ENCODE measurements around the gene PNKD. TPM values are rescaled to one million over a fixed set of nuclear protein-coding genes. Genes with fewer than 3 reads are reported as not detected.

Gene PNKD
- total RNA-seq, 1 experiment from 2014 or later, result 97.7 TPM

DNA sequence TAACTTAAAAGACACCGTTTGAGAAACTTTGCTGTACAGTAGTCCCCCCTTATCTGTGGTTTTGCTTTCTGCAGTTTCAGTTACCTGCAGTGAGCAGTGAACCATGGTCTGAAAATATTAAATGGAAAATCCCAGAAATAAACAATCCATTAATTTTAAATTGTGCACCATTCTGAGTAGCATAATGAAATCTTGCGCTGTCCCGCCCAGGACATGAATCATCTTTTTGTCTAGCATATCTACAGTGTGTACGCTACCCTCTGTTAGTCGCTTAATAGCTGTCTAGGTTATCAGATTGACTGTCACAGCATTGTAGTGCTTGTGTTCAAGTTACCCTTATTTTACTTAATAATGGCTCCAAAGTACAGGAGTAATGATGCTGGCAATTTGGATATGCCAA is 47.3 kb upstream of the PNKD start:
- Histone ChIP-seq H3K9ac (ENCODE audit: low read length) (no peak overlapping the region), H3K9me3 (ENCODE audit: low read length) (no peaks in the 10 kb centered on the region), H3K27me3 (ENCODE audit: low read length) (no peaks in the 10 kb centered on the region), H3K79me2 (ENCODE audit: low read length) (peaks cover 78% of the 10 kb centered on the region), H3K4me1 (ENCODE audit: insufficient read depth, low read length) (peaks cover 19% of the 10 kb centered on the region), H4K20me1 (ENCODE audit: low read length) (peaks cover 24% of the 10 kb centered on the region), H2AFZ (ENCODE audit: low read length) (no peak overlapping the region), H3F3A (ENCODE audit: low read length, unreplicated experiment) (no peaks in the 10 kb centered on the region), H3K9me2 (replicated peaks; ENCODE audit: low read length) (no peaks in the 10 kb centered on the region), H3K36me3 (ENCODE audit: low read depth, low read length) (peaks cover 33% of the 10 kb centered on the region), H3K4me3 (ENCODE audit: low read length) (no peak overlapping the region), H3K27ac (ENCODE audit: low read length) (no peak overlapping the region), H3K4me2 (ENCODE audit: low read length) (no peak overlapping the region)
- ChIA-PET POLR2A (ENCODE audit: unreplicated experiment) (no interaction called here), CTCF (no interaction called here)
- ATAC-seq (no peak; the same call in 1 of the 2 replicates), DNase-seq (no peak)
- TF ChIP-seq EZH2 (IDR thresholded peaks at IDR 0.05; ENCODE audit: low read length, unreplicated experiment) (no peak), CTCF (conservative IDR thresholded peaks at IDR 0.05; ENCODE audit: low read depth, low read length) (no peak), EZH2phosphoT487 (IDR thresholded peaks at IDR 0.05; ENCODE audit: borderline replicate concordance, low read length) (no peak)
- intact Hi-C loops (cut with micrococcal nuclease), result no loop called here
- BruUV-seq (replicated peaks), result no TSS peak

DNA sequence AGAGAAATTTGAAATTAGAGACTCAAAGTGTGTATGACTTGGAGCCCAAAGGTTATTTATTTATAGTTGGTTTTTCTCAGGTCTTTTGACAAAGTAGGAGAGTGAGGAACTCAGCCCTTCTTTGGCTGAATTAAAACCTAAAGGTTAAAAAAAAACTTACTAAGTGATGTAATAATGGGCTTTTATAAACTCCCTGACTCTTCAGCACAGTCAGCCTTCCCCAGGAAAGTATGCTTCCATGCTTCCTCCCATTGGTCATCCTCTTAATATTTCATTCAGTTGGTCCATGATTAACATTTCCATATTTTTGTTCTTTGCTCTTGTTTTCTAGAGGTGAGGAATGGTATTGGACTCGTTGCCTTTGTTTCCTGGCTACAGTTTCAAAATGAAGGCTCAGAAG is 46.1 kb upstream of the PNKD start:
- H3K4me3 ChIP-seq (ENCODE audit: low read length), result no peak overlapping the region
- H3K79me2 ChIP-seq (ENCODE audit: low read length), result peaks cover 66% of the 10 kb centered on the region
- intact Hi-C loops (cut with micrococcal nuclease), result no loop called here
- ChIA-PET POLR2A (ENCODE audit: unreplicated experiment) (no interaction called here), CTCF (no interaction called here)
- H3K4me1 ChIP-seq (ENCODE audit: insufficient read depth, low read length), result peaks cover 20% of the 10 kb centered on the region
- BruUV-seq (replicated peaks), result no TSS peak
- H4K20me1 ChIP-seq (ENCODE audit: low read length), result peaks cover 21% of the 10 kb centered on the region
- H3K27me3 ChIP-seq (ENCODE audit: low read length), result no peaks in the 10 kb centered on the region
- DNase-seq (no peak), ATAC-seq (no peak)
- peaks cover 8% of the 10 kb centered on the region for H3F3A ChIP-seq (ENCODE audit: low read length, unreplicated experiment)
- H2AFZ ChIP-seq (ENCODE audit: low read length), result no peak overlapping the region
- TF ChIP-seq CTCF (conservative IDR thresholded peaks at IDR 0.05; ENCODE audit: low read depth, low read length), result no peak
- no peak for TF ChIP-seq EZH2 (IDR thresholded peaks at IDR 0.05; ENCODE audit: low read length, unreplicated experiment)
- no peak for TF ChIP-seq EZH2phosphoT487 (IDR thresholded peaks at IDR 0.05; ENCODE audit: borderline replicate concordance, low read length)
- no peaks in the 10 kb centered on the region for H3K9me3 ChIP-seq (ENCODE audit: low read length)
- no peak overlapping the region for H3K4me2 ChIP-seq (ENCODE audit: low read length)
- H3K9ac ChIP-seq (ENCODE audit: low read length), result no peak overlapping the region
- H3K36me3 ChIP-seq (ENCODE audit: low read depth, low read length), result peaks cover 38% of the 10 kb centered on the region
- H3K9me2 ChIP-seq (replicated peaks; ENCODE audit: low read length), result no peaks in the 10 kb centered on the region
- no peak overlapping the region for H3K27ac ChIP-seq (ENCODE audit: low read length)

DNA sequence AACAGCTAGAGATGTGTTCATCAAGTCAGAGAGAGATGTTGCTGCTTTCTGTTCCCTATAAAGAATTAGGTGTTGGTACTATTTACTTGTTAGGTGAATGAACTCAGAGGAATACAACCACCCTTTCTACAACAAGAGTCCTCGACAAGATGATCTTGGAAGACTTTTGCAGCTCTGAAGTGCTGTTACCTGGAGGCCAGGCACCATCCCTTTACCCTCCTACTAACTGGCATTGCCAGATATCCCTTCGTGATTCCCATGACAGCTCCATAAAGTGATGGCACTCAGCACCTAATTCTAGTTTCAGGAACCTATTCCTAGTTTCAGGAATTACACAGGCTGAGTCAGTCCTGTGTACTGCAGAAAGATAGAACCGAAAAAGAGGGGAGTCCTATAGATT is 43.4 kb upstream of the PNKD start:
- DNase-seq, result no peak
- H3K36me3 ChIP-seq (ENCODE audit: low read depth, low read length), result peaks cover 50% of the 10 kb centered on the region
- ChIA-PET POLR2A (ENCODE audit: unreplicated experiment) (interaction anchor here (0.6 kb wide), 1 partner anchor 11 kb away, joined by 7 read pairs; no protein-coding TSS in a partner anchor), CTCF (no interaction called here)
- no peak overlapping the region for H3K4me2 ChIP-seq (ENCODE audit: low read length)
- H2AFZ ChIP-seq (ENCODE audit: low read length), result no peak overlapping the region
- H3K9me3 ChIP-seq (ENCODE audit: low read length), result no peaks in the 10 kb centered on the region
- no peak for TF ChIP-seq EZH2phosphoT487 (IDR thresholded peaks at IDR 0.05; ENCODE audit: borderline replicate concordance, low read length)
- TF ChIP-seq CTCF (conservative IDR thresholded peaks at IDR 0.05; ENCODE audit: low read depth, low read length), result no peak
- TF ChIP-seq EZH2 (IDR thresholded peaks at IDR 0.05; ENCODE audit: low read length, unreplicated experiment), result no peak
- no peaks in the 10 kb centered on the region for H3K27me3 ChIP-seq (ENCODE audit: low read length)
- BruUV-seq (replicated peaks), result no TSS peak
- peaks cover 17% of the 10 kb centered on the region for H3F3A ChIP-seq (ENCODE audit: low read length, unreplicated experiment)
- H3K9me2 ChIP-seq (replicated peaks; ENCODE audit: low read length), result no peaks in the 10 kb centered on the region
- peaks cover 49% of the 10 kb centered on the region for H3K79me2 ChIP-seq (ENCODE audit: low read length)
- H3K27ac ChIP-seq (ENCODE audit: low read length), result no peak overlapping the region
- H3K4me3 ChIP-seq (ENCODE audit: low read length), result no peak overlapping the region
- no peak overlapping the region for H3K9ac ChIP-seq (ENCODE audit: low read length)
- H4K20me1 ChIP-seq (ENCODE audit: low read length), result peaks cover 5% of the 10 kb centered on the region; the same call in 1 of the 2 replicates
- intact Hi-C loops (cut with micrococcal nuclease), result no loop called here
- H3K4me1 ChIP-seq (ENCODE audit: insufficient read depth, low read length), result peaks cover 28% of the 10 kb centered on the region
- ATAC-seq, result no peak
